ENCODE data around the gene AKNA.
A peak's percentile ranks its signal among the peaks of the same experiment; 100 is the strongest.

AKNA gene

GRCh38 chr9:114387680-114388356, at the start of gene AKNA:
TSS of gene AKNA (minus strand) at chr9:114387982. CDS start at chr9:114381333, 6,649 bp downstream.
- peak; percentile 56 to 69 (median 65) for DNase-seq (ENCODE audit: low read depth in 3 of 3)

- DNase-seq (ENCODE audit: low read depth in 3 of 3), result no peak
Measured at GRCh38 chr9:114437401-114437893, 49.7 kb upstream of the AKNA start.

GRCh38 chr9:114434878-114435311, 47.1 kb upstream of the AKNA start:
- DNase-seq (ENCODE audit: low read depth in 3 of 3), result no peak

GRCh38 chr9:114433720-114434255, 46.0 kb upstream of the AKNA start:
- no peak for DNase-seq (ENCODE audit: low read depth in 3 of 3)

GRCh38 chr9:114433086-114433485, 45.3 kb upstream of the AKNA start:
- no peak for DNase-seq (ENCODE audit: low read depth in 3 of 3)

GRCh38 chr9:114432323-114433067, 44.7 kb upstream of the AKNA start:
- no peak for DNase-seq (ENCODE audit: low read depth in 3 of 3)

GRCh38 chr9:114431770-114432169, 44.0 kb upstream of the AKNA start:
- no peak for DNase-seq (ENCODE audit: low read depth in 3 of 3)

- no peak for DNase-seq (ENCODE audit: low read depth in 3 of 3)
Measured at GRCh38 chr9:114431003-114431402, 43.2 kb upstream of the AKNA start.

- DNase-seq (ENCODE audit: low read depth in 3 of 3), result no peak
Measured at GRCh38 chr9:114430457-114430856, 42.7 kb upstream of the AKNA start.

GRCh38 chr9:114429488-114429887, 41.7 kb upstream of the AKNA start:
- DNase-seq (ENCODE audit: low read depth in 3 of 3), result no peak

GRCh38 chr9:114428466-114428865, 40.7 kb upstream of the AKNA start:
- no peak for DNase-seq (ENCODE audit: low read depth in 3 of 3)

GRCh38 chr9:114427644-114428043, 39.9 kb upstream of the AKNA start:
- no peak for DNase-seq (ENCODE audit: low read depth in 3 of 3)

GRCh38 chr9:114426046-114426948, 38.5 kb upstream of the AKNA start:
- DNase-seq (ENCODE audit: low read depth in 3 of 3), result no peak

GRCh38 chr9:114425126-114425525, 37.3 kb upstream of the AKNA start:
- DNase-seq (ENCODE audit: low read depth in 3 of 3), result no peak

- DNase-seq (ENCODE audit: low read depth in 3 of 3), result no peak
Measured at GRCh38 chr9:114424126-114424525, 36.3 kb upstream of the AKNA start.

- DNase-seq (ENCODE audit: low read depth in 3 of 3), result no peak
Measured at GRCh38 chr9:114423181-114423580, 35.4 kb upstream of the AKNA start.

GRCh38 chr9:114421147-114421546, 33.4 kb upstream of the AKNA start:
- no peak for DNase-seq (ENCODE audit: low read depth in 3 of 3)

GRCh38 chr9:114419796-114420195, 32.0 kb upstream of the AKNA start:
- no peak for DNase-seq (ENCODE audit: low read depth in 3 of 3)

GRCh38 chr9:114418053-114418452, 30.3 kb upstream of the AKNA start:
- DNase-seq (ENCODE audit: low read depth in 3 of 3), result no peak

GRCh38 chr9:114417511-114417910, 29.7 kb upstream of the AKNA start:
- DNase-seq (ENCODE audit: low read depth in 3 of 3), result no peak

- DNase-seq (ENCODE audit: low read depth in 3 of 3), result no peak
Measured at GRCh38 chr9:114416906-114417305, 29.1 kb upstream of the AKNA start.

- no peak for DNase-seq (ENCODE audit: low read depth in 3 of 3)
Measured at GRCh38 chr9:114416290-114416689, 28.5 kb upstream of the AKNA start.

Data from stimulated activated CD4-positive, alpha-beta T cell treated with anti-CD3 and anti-CD28 coated beads, TNF-alpha, amount 100 ng/mL, for 48 hours (primary cell).